GM12874 (cell line): ENCODE results near the gene SYCP2L.

Experiments
- CTCF ChIP-seq: IDR thresholded peaks from 2 replicates; pipeline ENCODE4 v1.5.1; 2011; ENCODE audit warnings: low read depth, mild to moderate bottlenecking, control low read depth, low read length, moderate library complexity; ENCODE audit not compliant: insufficient read depth

Gene SYCP2L

GRCh38 chr6:10904015-10904414, 17.2 kb downstream of the SYCP2L start:
- no peak for TF ChIP-seq CTCF

GRCh38 chr6:10908228-10908627, 21.4 kb downstream of the SYCP2L start:
- TF ChIP-seq CTCF: no peak

DNA sequence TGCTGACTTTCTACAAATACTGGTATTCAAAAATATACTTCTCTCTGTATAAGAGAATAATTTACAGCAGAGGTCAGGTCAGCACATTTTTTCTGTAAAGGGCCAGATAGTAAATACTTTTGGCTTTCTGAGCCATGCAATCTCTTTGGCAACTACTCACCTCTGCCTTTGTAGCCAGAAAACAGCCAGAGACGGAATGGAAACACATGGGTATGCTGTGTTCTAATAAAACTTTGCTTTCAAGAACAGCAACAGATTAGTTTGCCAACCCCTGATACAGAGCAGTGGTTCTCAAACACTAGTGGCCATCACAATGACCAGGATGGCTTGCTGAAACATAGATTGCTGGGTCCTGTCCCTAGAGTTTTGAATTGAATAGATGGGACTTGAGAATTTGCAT, 46.3 kb downstream of the SYCP2L start:
- TF ChIP-seq CTCF: no peak

DNA sequence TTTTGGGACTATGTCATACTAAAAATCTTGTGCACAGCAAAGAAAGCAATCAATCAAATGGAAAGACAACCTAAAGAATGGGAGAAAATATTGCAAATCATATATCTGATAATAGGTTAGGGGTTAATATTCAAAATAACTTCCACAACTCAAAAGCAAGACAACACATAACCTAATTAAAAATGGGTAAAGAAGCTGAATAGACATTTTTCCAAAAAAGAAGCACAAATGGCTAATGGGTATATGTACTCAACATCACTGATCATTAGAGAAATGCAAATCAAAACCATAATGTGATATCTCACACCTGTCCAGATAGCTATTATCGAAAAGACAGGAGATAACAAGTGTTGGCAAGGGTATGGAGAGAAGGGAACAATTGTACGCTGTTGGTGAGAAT, 53.0 kb downstream of the SYCP2L start:
- TF ChIP-seq CTCF: no peak

DNA sequence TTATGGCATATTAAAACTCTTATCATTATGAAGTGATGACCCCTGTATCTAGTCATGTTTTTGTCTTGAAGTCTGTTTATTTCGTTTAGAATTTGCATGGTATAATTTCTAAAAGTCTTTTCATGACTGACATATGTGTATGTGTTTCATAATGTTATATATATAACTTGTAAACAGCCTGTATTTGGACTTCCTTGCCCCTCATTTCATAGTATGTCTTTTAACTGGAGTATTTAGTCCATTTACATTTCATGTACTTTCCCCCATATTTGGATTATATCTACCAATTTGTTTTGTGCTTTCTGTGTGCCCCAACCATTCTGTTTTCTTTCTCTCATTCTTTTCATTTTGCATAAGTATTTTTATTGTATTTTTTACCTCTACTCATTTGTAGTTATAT, 59.0 kb downstream of the SYCP2L start:
- no peak for TF ChIP-seq CTCF

DNA sequence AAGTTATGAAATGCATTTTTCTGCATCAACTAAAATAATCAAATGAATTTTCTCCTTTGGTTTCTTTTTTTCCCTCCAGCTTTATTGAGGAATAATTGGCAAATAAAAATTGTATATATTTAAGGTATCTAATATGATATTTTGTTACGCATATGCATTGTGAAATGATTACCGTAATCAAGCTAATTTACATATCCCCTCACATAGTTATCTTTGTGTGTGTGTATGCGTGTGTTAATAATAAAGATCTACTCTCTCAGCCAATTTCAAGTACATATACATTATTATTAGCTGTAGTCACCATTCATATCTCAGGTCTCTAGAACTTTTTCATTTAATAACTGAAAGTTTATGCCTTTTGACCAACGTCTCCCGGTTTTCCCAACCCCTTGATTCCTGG, 61.1 kb downstream of the SYCP2L start:
- no peak for TF ChIP-seq CTCF

DNA sequence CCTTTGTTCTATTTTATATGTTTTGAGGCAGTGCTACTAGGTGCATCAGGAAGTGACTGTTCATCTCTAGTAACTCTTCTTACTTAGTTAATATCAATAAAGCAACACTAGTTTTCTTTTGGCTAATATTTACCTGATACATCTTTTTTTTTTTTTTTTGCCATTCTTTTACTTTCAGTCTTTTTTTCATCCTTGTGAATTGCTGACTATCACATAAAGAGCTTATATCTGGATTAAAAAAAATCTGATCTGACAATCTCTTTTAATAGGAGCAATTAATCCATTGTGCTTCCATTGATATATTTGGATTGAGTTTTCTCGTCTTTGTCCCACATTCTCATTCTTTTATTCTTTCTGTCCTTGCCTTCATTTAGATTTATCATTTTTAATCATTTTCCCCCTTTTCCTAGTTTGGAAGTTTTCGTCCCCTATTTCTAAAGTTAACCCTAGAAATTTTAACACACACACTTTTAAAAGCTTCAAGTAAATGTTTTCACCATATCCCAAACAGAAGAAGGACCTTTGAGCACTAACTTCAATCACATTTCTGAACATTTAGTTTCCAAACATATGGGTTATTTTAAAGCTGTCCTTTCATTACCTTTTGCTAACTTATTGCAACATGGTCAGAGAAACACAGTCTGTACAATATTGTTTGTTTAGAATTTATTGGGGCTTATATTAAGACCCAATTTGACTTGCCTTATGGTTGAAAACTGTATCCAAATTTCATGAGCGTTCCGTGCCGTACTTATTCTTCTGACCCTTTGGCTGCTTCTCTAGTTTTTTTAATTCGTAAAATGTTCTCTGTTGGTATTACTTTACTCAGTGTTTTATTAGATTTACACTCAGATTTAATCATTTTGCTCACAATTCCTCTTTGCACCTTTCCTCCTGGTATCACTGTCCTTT, 63.0 kb downstream of the SYCP2L start:
- TF ChIP-seq CTCF: no peak
